SU-DHL-6 (cell line): ENCODE data around the gene NDST4.

Source experiments
- H2AFZ ChIP-seq: fragments of 200-600 bp; sonication (generic); 2 replicates; pipeline ENCODE4 v1.6.1; 2014; ENCODE audit warnings: low read depth, mild to moderate bottlenecking, moderate library complexity, mixed read lengths, antibody characterized with exemption, low read length; ENCODE audit not compliant: severe bottlenecking
- H3F3A ChIP-seq: fragments of 200-600 bp; shearing (Covaris generic); 2 replicates; pipeline ENCODE4 v1.6.0; 2016; ENCODE audit warnings: antibody characterized with exemption, mild to moderate bottlenecking; ENCODE audit not compliant: insufficient read depth
- H3K27ac ChIP-seq: fragments of 200-600 bp; sonication (generic); 2 replicates; pipeline ENCODE4 v1.5.1; 2016; ENCODE audit warnings: low read depth, mild to moderate bottlenecking, low read length, moderate library complexity, mixed read lengths
- H3K27me3 ChIP-seq: fragments of 200-600 bp; sonication (generic), shearing (Covaris generic); 2 replicates; pipeline ENCODE4 v1.6.0; 2014; ENCODE audit warnings: mild to moderate bottlenecking, low read length
- H3K36me3 ChIP-seq: fragments of 200-600 bp; sonication (generic); 2 replicates; pipeline ENCODE4 v1.6.1; 2014; ENCODE audit warnings: mild to moderate bottlenecking, low read length, mixed read lengths
- H3K4me2 ChIP-seq: fragments of 300-600, 200-600 bp; shearing (Covaris generic), sonication (generic); 2 replicates; pipeline ENCODE4 v1.6.0; 2014; ENCODE audit warnings: low read length, low read depth, mild to moderate bottlenecking; ENCODE audit not compliant: poor library complexity, severe bottlenecking
- H3K4me3 ChIP-seq: fragments of 200-600 bp; sonication (generic); 2 replicates; pipeline ENCODE4 v1.5.1; 2014; ENCODE audit warnings: antibody characterized with exemption, low read length, mild to moderate bottlenecking, mixed read lengths; ENCODE audit not compliant: insufficient read depth, poor library complexity, severe bottlenecking
- H3K79me2 ChIP-seq: fragments of 200-600 bp; sonication (generic); 2 replicates; pipeline ENCODE4 v1.6.1; 2014; ENCODE audit warnings: mild to moderate bottlenecking, low read length, moderate library complexity; ENCODE audit not compliant: insufficient read depth
- H3K9ac ChIP-seq: fragments of 200-600 bp; sonication (generic); 2 replicates; pipeline ENCODE4 v1.7.0; 2014; ENCODE audit warnings: mild to moderate bottlenecking, low read length
- H3K9me2 ChIP-seq: fragments of 200-600 bp; sonication (generic); replicated peaks from 2 replicates; pipeline ENCODE4 v1.6.1; 2014; ENCODE audit warnings: low read length; ENCODE audit not compliant: insufficient read depth
- H3K9me3 ChIP-seq: fragments of 200-600 bp; sonication (generic); 2 replicates; pipeline ENCODE4 v1.6.1; 2014; ENCODE audit warnings: low read length, mixed read lengths; ENCODE audit not compliant: insufficient read depth
- H4K20me1 ChIP-seq: fragments of 200-600 bp; sonication (generic); 2 replicates; pipeline ENCODE4 v1.6.1; 2014; ENCODE audit warnings: low read depth, mild to moderate bottlenecking, antibody characterized with exemption, low read length, moderate library complexity, mixed read lengths
- EZH2phosphoT487 ChIP-seq: fragments of 200-600 bp; sonication (generic), shearing (Covaris generic); conservative IDR thresholded peaks from 2 replicates; pipeline ENCODE4 v1.6.1; 2018; ENCODE audit warnings: mild to moderate bottlenecking, antibody characterized with exemption, low read length, moderate library complexity, mixed read lengths
- TF ChIP-seq, protein P1 (sequence below): fragments of 200-600 bp; sonication (generic); IDR thresholded peaks from one replicate; pipeline ENCODE4 v1.5.1; 2017; ENCODE audit warnings: antibody characterized with exemption, mild to moderate bottlenecking, low read length, moderate library complexity; ENCODE audit not compliant: insufficient read depth, poor library complexity, severe bottlenecking

NDST4 gene

DNA sequence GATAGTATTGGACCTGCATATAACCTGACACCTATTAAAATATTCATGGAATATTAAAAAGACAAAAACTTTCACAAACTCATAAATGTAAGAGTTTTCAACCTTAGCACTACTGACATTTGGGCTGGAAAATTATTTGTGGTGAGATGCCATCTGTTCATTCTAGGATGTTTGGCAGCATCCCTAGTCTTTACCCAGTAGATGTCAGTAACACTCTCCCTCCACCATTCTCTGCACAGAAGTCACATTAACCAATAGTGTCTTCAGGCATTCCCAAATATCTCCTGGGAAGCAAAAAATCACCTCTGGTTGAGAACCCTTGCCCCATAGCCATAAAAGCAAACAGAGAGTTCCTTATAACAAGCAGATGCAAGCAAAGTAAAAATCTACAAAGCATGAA is 41.4 kb upstream of the NDST4 start:
- Histone ChIP-seq H3K4me3 (no peak overlapping the region), H3K79me2 (no peaks in the 10 kb centered on the region), H2AFZ (no peak overlapping the region), H4K20me1 (no peaks in the 10 kb centered on the region), H3K27me3 (no peaks in the 10 kb centered on the region), H3F3A (no peaks in the 10 kb centered on the region), H3K9me3 (no peaks in the 10 kb centered on the region), H3K36me3 (no peaks in the 10 kb centered on the region), H3K9me2 (no peaks in the 10 kb centered on the region), H3K27ac (no peak overlapping the region), H3K4me2 (no peak overlapping the region), H3K9ac (no peak overlapping the region)
- TF ChIP-seq, protein P1, sequence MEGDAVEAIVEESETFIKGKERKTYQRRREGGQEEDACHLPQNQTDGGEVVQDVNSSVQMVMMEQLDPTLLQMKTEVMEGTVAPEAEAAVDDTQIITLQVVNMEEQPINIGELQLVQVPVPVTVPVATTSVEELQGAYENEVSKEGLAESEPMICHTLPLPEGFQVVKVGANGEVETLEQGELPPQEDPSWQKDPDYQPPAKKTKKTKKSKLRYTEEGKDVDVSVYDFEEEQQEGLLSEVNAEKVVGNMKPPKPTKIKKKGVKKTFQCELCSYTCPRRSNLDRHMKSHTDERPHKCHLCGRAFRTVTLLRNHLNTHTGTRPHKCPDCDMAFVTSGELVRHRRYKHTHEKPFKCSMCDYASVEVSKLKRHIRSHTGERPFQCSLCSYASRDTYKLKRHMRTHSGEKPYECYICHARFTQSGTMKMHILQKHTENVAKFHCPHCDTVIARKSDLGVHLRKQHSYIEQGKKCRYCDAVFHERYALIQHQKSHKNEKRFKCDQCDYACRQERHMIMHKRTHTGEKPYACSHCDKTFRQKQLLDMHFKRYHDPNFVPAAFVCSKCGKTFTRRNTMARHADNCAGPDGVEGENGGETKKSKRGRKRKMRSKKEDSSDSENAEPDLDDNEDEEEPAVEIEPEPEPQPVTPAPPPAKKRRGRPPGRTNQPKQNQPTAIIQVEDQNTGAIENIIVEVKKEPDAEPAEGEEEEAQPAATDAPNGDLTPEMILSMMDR: no peak
- TF ChIP-seq EZH2phosphoT487: no peak

DNA sequence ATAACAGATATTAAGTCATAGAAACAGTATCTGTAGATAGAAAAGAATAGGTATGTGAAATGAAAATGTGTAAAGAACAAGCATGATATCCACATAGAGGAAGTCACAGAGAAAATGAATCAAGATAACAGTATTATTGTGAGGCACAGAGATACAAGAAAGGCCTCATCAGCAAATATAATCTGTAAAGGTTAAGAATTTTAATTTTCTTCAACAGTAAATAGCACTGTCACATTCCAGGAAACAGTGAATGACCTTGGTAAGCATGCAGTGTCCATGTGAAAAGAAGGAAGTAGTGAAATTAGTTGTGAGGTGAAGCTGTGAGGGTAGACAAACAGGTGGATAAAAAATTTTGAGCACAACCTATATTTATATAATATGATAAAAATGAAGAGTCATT is 39.5 kb upstream of the NDST4 start:
- no peak overlapping the region for H3K4me2 ChIP-seq
- no peaks in the 10 kb centered on the region for H4K20me1 ChIP-seq
- no peaks in the 10 kb centered on the region for H3K27me3 ChIP-seq
- no peaks in the 10 kb centered on the region for H3F3A ChIP-seq
- no peak overlapping the region for H2AFZ ChIP-seq
- H3K4me3 ChIP-seq: no peak overlapping the region
- no peak overlapping the region for H3K27ac ChIP-seq
- H3K9me2 ChIP-seq: no peaks in the 10 kb centered on the region
- H3K79me2 ChIP-seq: no peaks in the 10 kb centered on the region
- no peaks in the 10 kb centered on the region for H3K36me3 ChIP-seq
- no peaks in the 10 kb centered on the region for H3K9me3 ChIP-seq
- TF ChIP-seq, protein P1: no peak
- TF ChIP-seq EZH2phosphoT487: no peak
- no peak overlapping the region for H3K9ac ChIP-seq

DNA sequence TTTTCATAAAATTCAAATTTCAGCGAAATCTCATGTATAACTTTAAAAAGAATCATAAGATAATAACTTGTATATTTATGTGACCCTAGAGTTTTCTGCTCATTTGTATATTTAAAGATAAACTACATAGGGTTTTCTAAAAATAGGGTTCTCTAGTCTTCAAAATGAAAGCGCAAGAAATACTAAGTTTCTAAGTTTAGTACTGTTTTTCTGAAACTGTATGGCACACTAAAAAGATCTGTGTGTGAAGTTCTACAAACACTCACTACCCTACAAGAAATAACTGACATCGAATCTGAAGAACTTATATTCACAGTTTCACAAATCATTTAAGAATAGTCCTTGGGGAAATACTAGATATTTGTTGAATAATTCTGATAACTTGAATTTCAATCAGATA is 38.7 kb upstream of the NDST4 start:
- TF ChIP-seq EZH2phosphoT487: no peak
- TF ChIP-seq, protein P1: no peak
- Histone ChIP-seq H3K27ac (no peak overlapping the region), H3K79me2 (no peaks in the 10 kb centered on the region), H3K9me3 (no peaks in the 10 kb centered on the region), H3K36me3 (no peaks in the 10 kb centered on the region), H3K9ac (no peak overlapping the region), H3K4me2 (no peak overlapping the region), H4K20me1 (no peaks in the 10 kb centered on the region), H3F3A (no peaks in the 10 kb centered on the region), H3K4me3 (no peak overlapping the region), H3K27me3 (no peaks in the 10 kb centered on the region), H2AFZ (no peak overlapping the region), H3K9me2 (no peaks in the 10 kb centered on the region)

DNA sequence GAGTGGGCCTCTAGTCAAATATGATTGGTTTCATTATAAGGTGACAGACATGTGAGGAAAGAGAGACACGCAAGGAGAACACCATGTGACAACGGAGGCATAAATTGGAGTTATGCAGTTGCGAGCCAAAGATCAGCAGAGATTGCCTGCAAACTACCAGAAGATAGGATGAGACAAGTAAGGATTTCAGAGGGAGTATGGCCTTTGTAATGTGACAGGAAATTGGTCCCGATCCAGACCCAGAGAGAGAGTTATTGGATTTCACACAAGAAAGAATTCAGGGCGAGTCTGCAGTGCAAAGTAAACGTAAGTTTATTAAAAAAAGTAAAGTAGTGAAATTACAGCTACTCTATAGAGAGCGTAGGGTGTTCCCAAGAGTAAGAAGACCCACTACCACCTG is 35.7 kb upstream of the NDST4 start:
- no peak overlapping the region for H3K4me2 ChIP-seq
- H3K9me2 ChIP-seq: no peaks in the 10 kb centered on the region
- H2AFZ ChIP-seq: no peak overlapping the region
- H3F3A ChIP-seq: no peaks in the 10 kb centered on the region
- H3K9me3 ChIP-seq: no peaks in the 10 kb centered on the region
- no peaks in the 10 kb centered on the region for H4K20me1 ChIP-seq
- H3K79me2 ChIP-seq: no peaks in the 10 kb centered on the region
- TF ChIP-seq EZH2phosphoT487: no peak
- TF ChIP-seq, protein P1: no peak
- no peak overlapping the region for H3K27ac ChIP-seq
- no peak overlapping the region for H3K4me3 ChIP-seq
- no peak overlapping the region for H3K9ac ChIP-seq
- H3K36me3 ChIP-seq: no peaks in the 10 kb centered on the region
- H3K27me3 ChIP-seq: no peaks in the 10 kb centered on the region
